HCT116 (cell line): ENCODE results near the gene ERCC6L. TPM values are rescaled to one million over a fixed set of nuclear protein-coding genes. Genes with fewer than 3 reads are reported as not detected.
A peak's percentile ranks its signal among the peaks of the same experiment; 100 is the strongest.

Experiments
- ATAC-seq: fragments of 200-7000 bp; cut with Tn5 transposase; 2 replicates; pipeline ENCODE4 v1.9.1; 2020; ENCODE audit warnings: mild to moderate bottlenecking, moderate library complexity
- BruUV-seq: library from RNA; stranded (reverse); fragments of 400-500 nt; replicated peaks from 2 replicates; lab custom pipeline; 2021; lab: Mats Ljungman, UMichigan
- CTCF ChIA-PET: fragments of 300-600 bp; sonication (Branson Sonifier 250); formaldehyde crosslinking; loops from one replicate; lab custom pipeline; 2021; ENCODE audit warnings: antibody characterized with exemption; lab: Charles Lee
- POLR2A ChIA-PET: fragments of 300-600, 350-600 bp; sonication (Branson Sonifier 250); formaldehyde crosslinking; loops from one replicate; lab custom pipeline; 2021; ENCODE audit warnings: antibody characterized with exemption; lab: Charles Lee
- RAD21 ChIA-PET, 2 experiments: fragments of 300-600 bp; sonication (Branson Sonifier 250); formaldehyde crosslinking; loops; one replicate each; lab custom pipeline; 2023; ENCODE audit warnings: low total read pairs in 2 of 2; ENCODE audit not compliant: uncharacterized antibody in 2 of 2, unreplicated experiment in 2 of 2, low non-redundant PET in 1 of 2; lab: Charles Lee
- DNase-seq: peaks from one replicate; pipeline ENCODE4 v3.0.0-alpha.2; 2010; ENCODE audit warnings: low read depth, low spot score
- H2AFZ ChIP-seq: fragments of 200-600 bp; shearing (Covaris generic), sonication (generic); 2 replicates; pipeline ENCODE4 v1.6.1; 2017; ENCODE audit warnings: low read depth, mixed run types, mixed read lengths, antibody characterized with exemption, low read length; ENCODE audit not compliant: poor library complexity, severe bottlenecking
- H3K27ac ChIP-seq: 2 replicates; pipeline ENCODE4 v1.5.1; 2012; ENCODE audit warnings: low read depth, low read length
- H3K27me3 ChIP-seq: fragments of 200-600 bp; sonication (generic); 2 replicates; pipeline ENCODE4 v1.6.1; 2016; ENCODE audit warnings: mixed run types, low read length, mixed read lengths; ENCODE audit not compliant: insufficient read depth
- H3K36me3 ChIP-seq, 2 experiments: fragments of 200-500 bp in 1 of 2; fragments of 200-600 bp in 1 of 2; sonication (Bioruptor generic) in 1 of 2; sonication (generic) in 1 of 2; 2 replicates each; pipeline versions ENCODE4 v1.5.1 to v1.6.1; 2014 to 2016; ENCODE audit warnings: low read length in 2 of 2, inconsistent platforms in 1 of 2, mixed read lengths in 1 of 2, mixed run types in 1 of 2; ENCODE audit not compliant: insufficient read depth in 2 of 2, control insufficient read depth in 1 of 2
- H3K4me1 ChIP-seq, 2 experiments: fragments of 200-600 bp in 1 of 2; sonication (generic) in 1 of 2; 2 replicates each; pipeline versions ENCODE4 v1.5.1 to v1.6.1; 2012 to 2017; ENCODE audit warnings: low read length in 2 of 2, inconsistent platforms in 1 of 2, mild to moderate bottlenecking in 1 of 2, mixed read lengths in 1 of 2, mixed run types in 1 of 2, moderate library complexity in 1 of 2; ENCODE audit not compliant: insufficient read depth in 2 of 2, control insufficient read depth in 1 of 2
- H3K4me2 ChIP-seq: fragments of 200-600 bp; sonication (generic); 2 replicates; pipeline ENCODE4 v1.6.1; 2017; ENCODE audit warnings: mixed run types, low read length, mixed read lengths
- H3K4me3 ChIP-seq, 2 experiments: fragments of 200-600 bp in 1 of 2; sonication (generic) in 1 of 2; replicated peaks in 1 of 2; 2 replicates each; pipeline ENCODE4 v1.5.1; 2011 to 2016; ENCODE audit warnings: low read length in 2 of 2, control low read depth in 1 of 2, low read depth in 1 of 2, mild to moderate bottlenecking in 1 of 2, mixed read lengths in 1 of 2, mixed run types in 1 of 2
- H3K79me2 ChIP-seq: fragments of 200-600 bp; sonication (generic); 2 replicates; pipeline ENCODE4 v1.6.1; 2017; ENCODE audit warnings: mild to moderate bottlenecking, mixed run types, low read length, moderate library complexity, mixed read lengths; ENCODE audit not compliant: insufficient read depth
- H3K9ac ChIP-seq: fragments of 200-600 bp; sonication (generic); 2 replicates; pipeline ENCODE4 v1.6.1; 2016; ENCODE audit warnings: low read length, mixed read lengths
- H3K9me2 ChIP-seq: fragments of 200-600 bp; sonication (generic), shearing (Covaris generic); 2 replicates; pipeline ENCODE4 v1.6.1; 2017; ENCODE audit warnings: mixed run types, mild to moderate bottlenecking, moderate library complexity; ENCODE audit not compliant: insufficient read depth
- H3K9me3 ChIP-seq, 2 experiments: fragments of 200-500 bp in 1 of 2; fragments of 200-600 bp in 1 of 2; sonication (Bioruptor generic) in 1 of 2; sonication (generic) in 1 of 2; 2 replicates each; pipeline ENCODE4 v1.6.1; 2014 to 2017; ENCODE audit warnings: low read length in 2 of 2, mixed read lengths in 2 of 2, inconsistent platforms in 1 of 2, low read depth in 1 of 2, mild to moderate bottlenecking in 1 of 2, mixed run types in 1 of 2, moderate library complexity in 1 of 2; ENCODE audit not compliant: control insufficient read depth in 1 of 2, insufficient read depth in 1 of 2
- H4K20me1 ChIP-seq: fragments of 200-600 bp; sonication (generic), shearing (Covaris generic); 2 replicates; pipeline ENCODE4 v1.6.1; 2017; ENCODE audit warnings: mixed run types, mild to moderate bottlenecking, moderate library complexity; ENCODE audit not compliant: insufficient read depth
- ATF3 ChIP-seq: IDR thresholded peaks from 2 replicates; pipeline ENCODE4 v1.6.1; 2012
- CEBPB ChIP-seq: IDR thresholded peaks from 2 replicates; pipeline ENCODE4 v1.6.1; 2012; ENCODE audit warnings: low read depth
- POLR2AphosphoS5 ChIP-seq: IDR thresholded peaks from 2 replicates; pipeline ENCODE4 v1.6.1; 2011; ENCODE audit warnings: mild to moderate bottlenecking, low read depth, low read length, moderate library complexity
- SIN3A ChIP-seq: IDR thresholded peaks from 2 replicates; pipeline ENCODE4 v1.6.1; 2012; ENCODE audit warnings: low read depth
- SP1 ChIP-seq: IDR thresholded peaks from 2 replicates; pipeline ENCODE4 v1.6.1; 2012; ENCODE audit warnings: low read depth
- TCF7L2 ChIP-seq: IDR thresholded peaks from 2 replicates; pipeline ENCODE4 v1.7.0; 2011; ENCODE audit warnings: borderline replicate concordance, inconsistent platforms; ENCODE audit not compliant: insufficient read depth, insufficient read length; ENCODE audit errors: extremely low read depth
- YY1 ChIP-seq: IDR thresholded peaks from 2 replicates; pipeline ENCODE4 v1.6.1; 2011; ENCODE audit warnings: low read length, low read depth, moderate library complexity, mild to moderate bottlenecking; ENCODE audit not compliant: insufficient replicate concordance; ENCODE audit errors: extremely low read depth
- ZBTB33 ChIP-seq: IDR thresholded peaks from 2 replicates; pipeline ENCODE4 v1.6.1; 2011; ENCODE audit warnings: mild to moderate bottlenecking, low read length, moderate library complexity; ENCODE audit not compliant: insufficient replicate concordance; ENCODE audit errors: extremely low read depth
- ZFX ChIP-seq: fragments of 450-650 bp; IDR thresholded peaks from 2 replicates; pipeline ENCODE4 v1.6.1; 2017
- ZNF274 ChIP-seq: fragments of 200-500 bp; sonication (Bioruptor generic); IDR thresholded peaks from 2 replicates; pipeline ENCODE4 v1.6.1; 2014; ENCODE audit warnings: mild to moderate bottlenecking, low read depth, low read length, inconsistent platforms
- intact Hi-C: fragments of 100-400 bp; cut with micrococcal nuclease; formaldehyde crosslinking; loops from 2 replicates; pipeline ENCODE4 v1.10.0; 2022
- total RNA-seq: library from RNA; stranded (reverse); gene quantifications from one replicate; pipeline ENCODE4 v1.2.1, GENCODE V29; 2021; ENCODE audit not compliant: unreplicated experiment

Gene ERCC6L
- total RNA-seq, 1 experiment from 2014 or later = 12.5 TPM

- no peak overlapping the region for H2AFZ ChIP-seq
- H3K9me2 ChIP-seq = no peaks in the 10 kb centered on the region
- H3K4me2 ChIP-seq = peak overlapping the region; percentile 25
- H4K20me1 ChIP-seq = no peaks in the 10 kb centered on the region
- BruUV-seq = no TSS peak
- ChIA-PET CTCF (no interaction called here), POLR2A (no interaction called here), RAD21 (no interaction called here)
- TF ChIP-seq YY1 (no peak), TCF7L2 (no peak), ZFX (no peak), SP1 (no peak), ZBTB33 (no peak), POLR2AphosphoS5 (no peak), SIN3A (no peak), CEBPB (no peak), ATF3 (no peak), ZNF274 (no peak)
- H3K27ac ChIP-seq = no peak overlapping the region
- no peaks in the 10 kb centered on the region for H3K27me3 ChIP-seq
- H3K9ac ChIP-seq = no peak overlapping the region
- ATAC-seq (peak; percentile 58), DNase-seq (no peak)
- intact Hi-C loops = no loop called here
- H3K79me2 ChIP-seq = no peaks in the 10 kb centered on the region
- no peaks in the 10 kb centered on the region for H3K9me3 ChIP-seq
- no peak overlapping the region for H3K4me3 ChIP-seq
- peaks cover 0 to 9% of the 10 kb centered on the region in 2 experiments; a peak in 2 of 4 replicates for H3K4me1 ChIP-seq
- H3K36me3 ChIP-seq = no peaks in the 10 kb centered on the region
Measured at GRCh38 chrX:72258174-72258573, 19.3 kb upstream of the ERCC6L start.
